ENCODE data around the gene CDX4. TPM values are rescaled to one million over a fixed set of nuclear protein-coding genes. Genes with fewer than 3 reads are reported as not detected.

CDX4 gene
- total RNA-seq, 1 experiment from 2014 or later = not detected

- intact Hi-C loops (cut with micrococcal nuclease; ENCODE audit: unreplicated experiment) = no loop called here
- H3K27me3 ChIP-seq (ENCODE audit: insufficient read depth, low read depth) = no peaks in the 10 kb centered on the region
- no peak overlapping the region for H3K4me3 ChIP-seq
- no peaks in the 10 kb centered on the region for H3K9me2 ChIP-seq (ENCODE audit: insufficient read depth)
- no peak overlapping the region for H3K27ac ChIP-seq
- ChIA-PET CTCF (no interaction called here), POLR2A (ENCODE audit: unreplicated experiment) (no interaction called here)
- H3F3A ChIP-seq (ENCODE audit: insufficient read depth, low read depth) = no peaks in the 10 kb centered on the region
- TF ChIP-seq EZH2 (IDR thresholded peaks at IDR 0.05; ENCODE audit: low read depth) = no peak
- TF ChIP-seq, protein P1, sequence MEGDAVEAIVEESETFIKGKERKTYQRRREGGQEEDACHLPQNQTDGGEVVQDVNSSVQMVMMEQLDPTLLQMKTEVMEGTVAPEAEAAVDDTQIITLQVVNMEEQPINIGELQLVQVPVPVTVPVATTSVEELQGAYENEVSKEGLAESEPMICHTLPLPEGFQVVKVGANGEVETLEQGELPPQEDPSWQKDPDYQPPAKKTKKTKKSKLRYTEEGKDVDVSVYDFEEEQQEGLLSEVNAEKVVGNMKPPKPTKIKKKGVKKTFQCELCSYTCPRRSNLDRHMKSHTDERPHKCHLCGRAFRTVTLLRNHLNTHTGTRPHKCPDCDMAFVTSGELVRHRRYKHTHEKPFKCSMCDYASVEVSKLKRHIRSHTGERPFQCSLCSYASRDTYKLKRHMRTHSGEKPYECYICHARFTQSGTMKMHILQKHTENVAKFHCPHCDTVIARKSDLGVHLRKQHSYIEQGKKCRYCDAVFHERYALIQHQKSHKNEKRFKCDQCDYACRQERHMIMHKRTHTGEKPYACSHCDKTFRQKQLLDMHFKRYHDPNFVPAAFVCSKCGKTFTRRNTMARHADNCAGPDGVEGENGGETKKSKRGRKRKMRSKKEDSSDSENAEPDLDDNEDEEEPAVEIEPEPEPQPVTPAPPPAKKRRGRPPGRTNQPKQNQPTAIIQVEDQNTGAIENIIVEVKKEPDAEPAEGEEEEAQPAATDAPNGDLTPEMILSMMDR (conservative IDR thresholded peaks at IDR 0.05) = no peak
- no peaks in the 10 kb centered on the region for H4K20me1 ChIP-seq (ENCODE audit: insufficient read depth)
- no peaks in the 10 kb centered on the region for H3K36me3 ChIP-seq (ENCODE audit: low read depth)
- H3K4me2 ChIP-seq = no peak overlapping the region
- no TSS peak for BruUV-seq (replicated peaks)
- no peak overlapping the region for H2AFZ ChIP-seq
- DNase-seq = no peak
- H3K79me2 ChIP-seq (ENCODE audit: low read depth) = no peaks in the 10 kb centered on the region
- no peaks in the 10 kb centered on the region for H3K4me1 ChIP-seq (replicated peaks; ENCODE audit: insufficient read depth)
- H3K9me3 ChIP-seq (ENCODE audit: insufficient read depth, low read depth) = no peaks in the 10 kb centered on the region
Observed at GRCh38 chrX:73401591-73402266, 45.1 kb upstream of the CDX4 start.

- H3F3A ChIP-seq (ENCODE audit: insufficient read depth, low read depth) = no peaks in the 10 kb centered on the region
- H3K4me3 ChIP-seq = no peak overlapping the region
- H3K9me3 ChIP-seq (ENCODE audit: insufficient read depth, low read depth) = no peaks in the 10 kb centered on the region
- no peak for TF ChIP-seq EZH2 (IDR thresholded peaks at IDR 0.05; ENCODE audit: low read depth)
- TF ChIP-seq, protein P1 (conservative IDR thresholded peaks at IDR 0.05) = no peak
- no peak for DNase-seq
- no peaks in the 10 kb centered on the region for H3K79me2 ChIP-seq (ENCODE audit: low read depth)
- no peaks in the 10 kb centered on the region for H3K4me1 ChIP-seq (replicated peaks; ENCODE audit: insufficient read depth)
- no peak overlapping the region for H3K27ac ChIP-seq
- H3K4me2 ChIP-seq = no peak overlapping the region
- H3K27me3 ChIP-seq (ENCODE audit: insufficient read depth, low read depth) = no peaks in the 10 kb centered on the region
- BruUV-seq (replicated peaks) = no TSS peak
- no peaks in the 10 kb centered on the region for H3K36me3 ChIP-seq (ENCODE audit: low read depth)
- H3K9me2 ChIP-seq (ENCODE audit: insufficient read depth) = no peaks in the 10 kb centered on the region
- intact Hi-C loops (cut with micrococcal nuclease; ENCODE audit: unreplicated experiment) = no loop called here
- no peaks in the 10 kb centered on the region for H4K20me1 ChIP-seq (ENCODE audit: insufficient read depth)
- POLR2A ChIA-PET (ENCODE audit: unreplicated experiment) = no interaction called here
- CTCF ChIA-PET = no interaction called here
- no peak overlapping the region for H2AFZ ChIP-seq
Observed at GRCh38 chrX:73412930-73413329, 33.9 kb upstream of the CDX4 start.

GRCh38 chrX:73447311-73447794 lies 500 bp downstream of the CDX4 start:
- no peak overlapping the region for H3K4me3 ChIP-seq
- no peak overlapping the region for H3K27ac ChIP-seq
- no peaks in the 10 kb centered on the region for H3K9me3 ChIP-seq (ENCODE audit: insufficient read depth, low read depth)
- TF ChIP-seq EZH2 (IDR thresholded peaks at IDR 0.05; ENCODE audit: low read depth) = no peak
- TF ChIP-seq, protein P1 (conservative IDR thresholded peaks at IDR 0.05) = no peak
- ChIA-PET CTCF (no interaction called here), POLR2A (ENCODE audit: unreplicated experiment) (no interaction called here)
- no peaks in the 10 kb centered on the region for H3K4me1 ChIP-seq (replicated peaks; ENCODE audit: insufficient read depth)
- no peaks in the 10 kb centered on the region for H4K20me1 ChIP-seq (ENCODE audit: insufficient read depth)
- H3K9me2 ChIP-seq (ENCODE audit: insufficient read depth) = no peaks in the 10 kb centered on the region
- intact Hi-C loops (cut with micrococcal nuclease; ENCODE audit: unreplicated experiment) = no loop called here
- no peaks in the 10 kb centered on the region for H3F3A ChIP-seq (ENCODE audit: insufficient read depth, low read depth)
- no peak overlapping the region for H3K4me2 ChIP-seq
- no peaks in the 10 kb centered on the region for H3K79me2 ChIP-seq (ENCODE audit: low read depth)
- H3K27me3 ChIP-seq (ENCODE audit: insufficient read depth, low read depth) = peaks cover 5% of the 10 kb centered on the region
- no peak for DNase-seq
- no TSS peak for BruUV-seq (replicated peaks)
- no peak overlapping the region for H2AFZ ChIP-seq
- no peaks in the 10 kb centered on the region for H3K36me3 ChIP-seq (ENCODE audit: low read depth)

All from PC-9 (cell line).